Transverse colon (tissue), 4 donors: ENCODE data around the gene TMEM72.

Experiments used
- EP300 ChIP-seq: sonication (generic); formaldehyde crosslinking; IDR thresholded peaks from one replicate; pipeline ENCODE4 v1.6.1; 2017; ENCODE audit warnings: antibody characterized with exemption, low read depth
- POLR2A ChIP-seq: fragments of 450-650 bp; IDR thresholded peaks from one replicate; pipeline ENCODE4 v1.6.1; 2016; ENCODE audit warnings: antibody characterized with exemption, mild to moderate bottlenecking, moderate library complexity
- POLR2AphosphoS5 ChIP-seq, 3 donors: sonication (generic); formaldehyde crosslinking; IDR thresholded peaks; one replicate each; pipeline ENCODE4 v1.6.1; 2016; ENCODE audit warnings: antibody characterized with exemption in 3 of 3
- TF ChIP-seq, protein P1 (sequence below), 5 experiments: fragments of 200-600 bp in 3 of 5; fragments of 450-650 bp in 2 of 5; sonication (generic) in 3 of 5; IDR thresholded peaks; 1 replicate in 2 of 5; 2 replicates in 3 of 5; pipeline ENCODE4 v1.5.1; 2016 to 2017; ENCODE audit warnings: antibody characterized with exemption in 5 of 5, inconsistent platforms in 3 of 5, mild to moderate bottlenecking in 2 of 5, moderate library complexity in 1 of 5

DNA sequence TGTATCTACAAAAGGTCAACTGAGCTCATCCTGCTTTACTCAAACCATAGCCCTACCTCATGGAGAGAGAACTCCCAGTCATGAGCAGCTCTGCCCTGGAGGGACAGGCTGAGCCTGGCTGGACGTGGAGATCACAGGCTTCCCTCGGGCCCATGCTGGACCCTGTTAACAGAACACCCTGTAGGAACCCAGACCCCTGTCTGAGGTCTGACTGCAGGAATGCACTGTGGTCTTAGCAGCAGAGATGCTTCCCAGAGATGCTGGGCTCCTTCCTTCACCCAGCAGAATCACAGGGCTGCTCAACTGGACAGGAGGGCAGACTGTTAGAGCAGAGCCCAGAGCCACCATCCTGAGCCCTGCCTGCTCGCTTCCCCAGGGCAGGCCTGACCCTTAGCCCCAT is 814 bp downstream of the TMEM72 start:
- TF ChIP-seq POLR2A (no peak), EP300 (no peak), POLR2AphosphoS5 (IDR thresholded peaks at IDR 0.05) (no peak)
- TF ChIP-seq, protein P1, sequence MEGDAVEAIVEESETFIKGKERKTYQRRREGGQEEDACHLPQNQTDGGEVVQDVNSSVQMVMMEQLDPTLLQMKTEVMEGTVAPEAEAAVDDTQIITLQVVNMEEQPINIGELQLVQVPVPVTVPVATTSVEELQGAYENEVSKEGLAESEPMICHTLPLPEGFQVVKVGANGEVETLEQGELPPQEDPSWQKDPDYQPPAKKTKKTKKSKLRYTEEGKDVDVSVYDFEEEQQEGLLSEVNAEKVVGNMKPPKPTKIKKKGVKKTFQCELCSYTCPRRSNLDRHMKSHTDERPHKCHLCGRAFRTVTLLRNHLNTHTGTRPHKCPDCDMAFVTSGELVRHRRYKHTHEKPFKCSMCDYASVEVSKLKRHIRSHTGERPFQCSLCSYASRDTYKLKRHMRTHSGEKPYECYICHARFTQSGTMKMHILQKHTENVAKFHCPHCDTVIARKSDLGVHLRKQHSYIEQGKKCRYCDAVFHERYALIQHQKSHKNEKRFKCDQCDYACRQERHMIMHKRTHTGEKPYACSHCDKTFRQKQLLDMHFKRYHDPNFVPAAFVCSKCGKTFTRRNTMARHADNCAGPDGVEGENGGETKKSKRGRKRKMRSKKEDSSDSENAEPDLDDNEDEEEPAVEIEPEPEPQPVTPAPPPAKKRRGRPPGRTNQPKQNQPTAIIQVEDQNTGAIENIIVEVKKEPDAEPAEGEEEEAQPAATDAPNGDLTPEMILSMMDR (IDR thresholded peaks at IDR 0.05) = no peak
